GM21717 (cell line): ENCODE data around the gene MAN1C1.

ENCODE experiments used
- ATAC-seq: cut with Tn5 transposase; IDR thresholded peaks from one replicate; pipeline ENCODE4 v1.9.1; 2021; ENCODE audit warnings: mild to moderate bottlenecking, moderate library complexity; ENCODE audit not compliant: unreplicated experiment

MAN1C1 gene

GRCh38 chr1:25832336-25833037 is 215.9 kb downstream of the MAN1C1 start:
- no peak for ATAC-seq

GRCh38 chr1:25833158-25833557 is 216.6 kb downstream of the MAN1C1 start:
- ATAC-seq, result no peak
